ENCODE results near the gene TRPV3.
"Not testable (repeated sequence)": the region's sequence is repeated elsewhere in the genome, so short reads cannot be mapped to it uniquely, and the experiment has no call there.

TRPV3 gene

GRCh38 chr17:3569534-3570137 lies 12.0 kb upstream of the TRPV3 start:
- POLR2A ChIA-PET, result no interaction called here
- TF ChIP-seq, protein P1, sequence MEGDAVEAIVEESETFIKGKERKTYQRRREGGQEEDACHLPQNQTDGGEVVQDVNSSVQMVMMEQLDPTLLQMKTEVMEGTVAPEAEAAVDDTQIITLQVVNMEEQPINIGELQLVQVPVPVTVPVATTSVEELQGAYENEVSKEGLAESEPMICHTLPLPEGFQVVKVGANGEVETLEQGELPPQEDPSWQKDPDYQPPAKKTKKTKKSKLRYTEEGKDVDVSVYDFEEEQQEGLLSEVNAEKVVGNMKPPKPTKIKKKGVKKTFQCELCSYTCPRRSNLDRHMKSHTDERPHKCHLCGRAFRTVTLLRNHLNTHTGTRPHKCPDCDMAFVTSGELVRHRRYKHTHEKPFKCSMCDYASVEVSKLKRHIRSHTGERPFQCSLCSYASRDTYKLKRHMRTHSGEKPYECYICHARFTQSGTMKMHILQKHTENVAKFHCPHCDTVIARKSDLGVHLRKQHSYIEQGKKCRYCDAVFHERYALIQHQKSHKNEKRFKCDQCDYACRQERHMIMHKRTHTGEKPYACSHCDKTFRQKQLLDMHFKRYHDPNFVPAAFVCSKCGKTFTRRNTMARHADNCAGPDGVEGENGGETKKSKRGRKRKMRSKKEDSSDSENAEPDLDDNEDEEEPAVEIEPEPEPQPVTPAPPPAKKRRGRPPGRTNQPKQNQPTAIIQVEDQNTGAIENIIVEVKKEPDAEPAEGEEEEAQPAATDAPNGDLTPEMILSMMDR (IDR thresholded peaks at IDR 0.05; ENCODE audit: control extremely low read depth, extremely low read depth, low read depth, missing control alignments), result no peak
- no peak for DNase-seq (ENCODE audit: extremely low spot score)
- CTCF ChIA-PET, result no interaction called here

GRCh38 chr17:3566551-3566950 lies 8.9 kb upstream of the TRPV3 start:
- ChIA-PET POLR2A (no interaction called here), CTCF (no interaction called here)
- no peak for DNase-seq (ENCODE audit: extremely low spot score)
- TF ChIP-seq, protein P1 (IDR thresholded peaks at IDR 0.05; ENCODE audit: control extremely low read depth, extremely low read depth, low read depth, missing control alignments), result no peak

DNA sequence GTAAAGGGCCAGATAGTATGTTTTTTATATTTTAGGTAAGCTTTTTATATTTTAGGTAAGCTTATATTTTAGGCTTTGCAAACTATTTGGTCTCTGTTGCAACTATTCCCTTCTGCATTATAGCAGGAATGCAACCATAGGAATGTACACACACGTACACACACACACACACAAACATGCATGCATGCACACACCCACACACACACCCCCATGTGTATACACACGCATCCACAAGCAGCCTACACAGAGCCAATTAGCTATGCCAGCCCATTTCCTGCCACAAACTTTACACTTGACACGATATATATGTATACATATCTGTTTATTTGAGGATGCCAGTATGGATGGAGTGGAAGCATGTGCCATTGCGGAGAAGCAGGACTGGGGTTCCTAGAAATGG lies 7.5 kb upstream of the TRPV3 start:
- no peak for DNase-seq (ENCODE audit: extremely low spot score)
- POLR2A ChIA-PET, result no interaction called here
- CTCF ChIA-PET, result no interaction called here
- TF ChIP-seq, protein P1 (IDR thresholded peaks at IDR 0.05; ENCODE audit: control extremely low read depth, extremely low read depth, low read depth, missing control alignments), result no peak

GRCh38 chr17:3564241-3564640 lies 6.6 kb upstream of the TRPV3 start:
- CTCF ChIA-PET; POLR2A ChIA-PET; DNase-seq (ENCODE audit: extremely low spot score): not testable (repeated sequence)

GRCh38 chr17:3559270-3559645 lies 1.6 kb upstream of the TRPV3 start:
- TF ChIP-seq, protein P1 (IDR thresholded peaks at IDR 0.05; ENCODE audit: control extremely low read depth, extremely low read depth, low read depth, missing control alignments), result no peak
- DNase-seq (ENCODE audit: extremely low spot score), result no peak
- ChIA-PET CTCF (interaction anchor here (0.8 to 1.3 kb wide), 4 partner anchors 9 to 63 kb away, joined by 3 to 5 read pairs (median 4); no protein-coding TSS in a partner anchor), POLR2A (no interaction called here)

- ChIA-PET CTCF (interaction anchor here (0.8 to 1.3 kb wide), 4 partner anchors 9 to 63 kb away, joined by 3 to 5 read pairs (median 4); no protein-coding TSS in a partner anchor), POLR2A (no interaction called here)
- DNase-seq (ENCODE audit: extremely low spot score), result peak; percentile 90
- TF ChIP-seq, protein P1 (IDR thresholded peaks at IDR 0.05; ENCODE audit: control extremely low read depth, extremely low read depth, low read depth, missing control alignments), result no peak
These were observed 1.1 kb upstream of the TRPV3 start for GRCh38 chr17:3558603-3559269.

Measured in GM10248 (cell line).